ENCODE data around the gene BATF.

The BATF gene

DNA sequence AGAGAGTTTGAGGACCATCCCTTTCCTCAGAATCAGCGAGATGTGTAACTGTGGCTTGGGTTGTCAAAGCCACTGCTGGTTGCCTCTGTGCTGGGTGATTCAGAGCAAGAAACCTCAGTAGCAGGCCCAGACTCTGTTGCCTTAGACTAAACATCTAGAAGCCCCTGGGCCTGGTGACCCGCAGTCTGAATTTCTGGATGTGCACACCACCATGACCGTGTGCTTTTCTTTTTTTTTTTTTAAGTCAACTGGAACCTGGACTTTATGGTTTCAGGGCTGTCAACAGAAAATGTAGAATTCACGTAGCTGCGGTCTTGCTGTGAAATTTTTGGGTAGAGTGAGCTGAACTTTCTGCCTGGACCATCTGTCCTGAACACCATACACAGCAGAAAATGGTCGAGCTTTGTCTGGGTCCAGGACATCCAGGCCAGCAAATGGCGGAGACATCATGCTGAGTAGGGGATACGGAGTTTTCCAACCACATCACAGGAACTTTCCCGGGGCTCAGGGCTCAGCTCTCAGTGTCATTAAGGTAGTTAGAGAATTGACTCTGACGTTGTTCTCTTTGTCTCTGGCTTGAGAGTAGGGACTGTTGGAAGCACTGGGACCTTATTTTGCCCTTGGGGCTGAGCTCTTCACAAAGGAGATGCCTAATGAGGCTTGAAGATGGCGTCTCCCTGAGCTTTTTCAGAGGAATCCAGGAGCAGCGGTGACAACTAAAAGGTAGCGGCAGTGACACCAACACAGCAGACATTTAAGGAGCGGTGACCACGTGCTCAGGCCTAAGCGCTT lies 23.0 kb upstream of the BATF start:
- no peak overlapping the region for H3K4me3 ChIP-seq (replicated peaks; ENCODE audit: low read depth, low read length)
- no peak for DNase-seq (ENCODE audit: extremely low read depth, low read depth)
- TF ChIP-seq, protein P1, sequence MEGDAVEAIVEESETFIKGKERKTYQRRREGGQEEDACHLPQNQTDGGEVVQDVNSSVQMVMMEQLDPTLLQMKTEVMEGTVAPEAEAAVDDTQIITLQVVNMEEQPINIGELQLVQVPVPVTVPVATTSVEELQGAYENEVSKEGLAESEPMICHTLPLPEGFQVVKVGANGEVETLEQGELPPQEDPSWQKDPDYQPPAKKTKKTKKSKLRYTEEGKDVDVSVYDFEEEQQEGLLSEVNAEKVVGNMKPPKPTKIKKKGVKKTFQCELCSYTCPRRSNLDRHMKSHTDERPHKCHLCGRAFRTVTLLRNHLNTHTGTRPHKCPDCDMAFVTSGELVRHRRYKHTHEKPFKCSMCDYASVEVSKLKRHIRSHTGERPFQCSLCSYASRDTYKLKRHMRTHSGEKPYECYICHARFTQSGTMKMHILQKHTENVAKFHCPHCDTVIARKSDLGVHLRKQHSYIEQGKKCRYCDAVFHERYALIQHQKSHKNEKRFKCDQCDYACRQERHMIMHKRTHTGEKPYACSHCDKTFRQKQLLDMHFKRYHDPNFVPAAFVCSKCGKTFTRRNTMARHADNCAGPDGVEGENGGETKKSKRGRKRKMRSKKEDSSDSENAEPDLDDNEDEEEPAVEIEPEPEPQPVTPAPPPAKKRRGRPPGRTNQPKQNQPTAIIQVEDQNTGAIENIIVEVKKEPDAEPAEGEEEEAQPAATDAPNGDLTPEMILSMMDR (IDR thresholded peaks at IDR 0.05; ENCODE audit: low read depth, low read length, missing control alignments), result no peak

DNA sequence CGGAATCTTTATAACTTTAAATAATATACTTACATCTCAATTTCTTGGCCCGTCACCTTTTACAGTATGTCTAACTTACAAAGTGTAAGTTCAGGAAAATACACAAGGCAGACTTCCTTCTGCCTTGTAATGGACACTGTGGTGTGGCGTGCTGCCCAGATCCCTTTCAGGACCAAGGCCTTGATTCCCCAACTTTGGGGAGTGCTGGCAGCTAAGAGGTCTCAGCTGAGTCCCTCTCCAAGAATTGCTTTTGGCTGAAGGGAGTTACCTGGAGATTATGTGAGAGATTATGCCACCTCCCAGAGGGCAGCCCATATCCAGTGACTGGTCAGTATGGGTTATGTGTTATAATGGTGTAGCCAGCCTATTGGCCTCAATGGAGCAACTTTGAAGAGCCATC lies 21.2 kb upstream of the BATF start:
- TF ChIP-seq, protein P1 (IDR thresholded peaks at IDR 0.05; ENCODE audit: low read depth, low read length, missing control alignments), result no peak
- DNase-seq (ENCODE audit: extremely low read depth, low read depth), result no peak
- no peak overlapping the region for H3K4me3 ChIP-seq (replicated peaks; ENCODE audit: low read depth, low read length)

DNA sequence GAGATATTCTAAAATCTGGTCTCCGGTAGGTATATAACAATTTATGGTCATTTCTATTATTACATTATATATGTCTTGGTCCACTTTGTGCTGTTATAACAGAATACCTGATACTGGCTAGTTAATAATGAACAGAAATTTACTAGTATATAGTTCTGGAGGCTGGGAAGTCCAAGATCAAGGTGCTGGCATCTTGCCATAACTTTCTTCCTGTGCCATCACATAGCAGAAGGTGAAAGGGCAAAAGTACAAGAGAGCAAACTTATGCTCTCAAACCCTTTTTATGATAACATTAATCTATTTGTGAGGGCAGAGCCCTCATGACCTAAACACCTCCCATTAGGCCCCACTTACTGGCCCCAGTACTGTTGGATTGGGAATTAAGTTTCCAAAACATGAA lies 17.9 kb upstream of the BATF start:
- TF ChIP-seq, protein P1 (IDR thresholded peaks at IDR 0.05; ENCODE audit: low read depth, low read length, missing control alignments), result no peak
- DNase-seq (ENCODE audit: extremely low read depth, low read depth), result no peak
- H3K4me3 ChIP-seq (replicated peaks; ENCODE audit: low read depth, low read length), result no peak overlapping the region

DNA sequence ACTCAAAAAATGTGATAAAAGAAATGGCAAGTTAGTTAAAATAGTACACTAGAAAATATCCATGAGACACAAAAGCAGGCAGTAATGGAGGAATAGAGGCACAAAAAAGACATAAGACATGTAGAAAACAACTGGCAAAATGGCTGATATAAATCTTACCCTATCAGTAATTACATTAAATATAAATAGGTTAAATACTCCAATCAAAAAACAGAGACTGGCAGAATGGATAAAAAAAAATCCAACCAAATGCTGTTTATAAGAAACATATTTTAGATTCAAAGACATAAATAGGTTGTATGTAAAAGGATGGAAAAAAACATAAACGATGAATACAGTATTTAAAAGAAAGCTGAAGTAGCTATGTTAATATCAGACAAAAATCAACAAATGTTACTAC lies 15.3 kb upstream of the BATF start:
- TF ChIP-seq, protein P1 (IDR thresholded peaks at IDR 0.05; ENCODE audit: low read depth, low read length, missing control alignments), result no peak
- no peak overlapping the region for H3K4me3 ChIP-seq (replicated peaks; ENCODE audit: low read depth, low read length)
- DNase-seq (ENCODE audit: extremely low read depth, low read depth), result no peak

DNA sequence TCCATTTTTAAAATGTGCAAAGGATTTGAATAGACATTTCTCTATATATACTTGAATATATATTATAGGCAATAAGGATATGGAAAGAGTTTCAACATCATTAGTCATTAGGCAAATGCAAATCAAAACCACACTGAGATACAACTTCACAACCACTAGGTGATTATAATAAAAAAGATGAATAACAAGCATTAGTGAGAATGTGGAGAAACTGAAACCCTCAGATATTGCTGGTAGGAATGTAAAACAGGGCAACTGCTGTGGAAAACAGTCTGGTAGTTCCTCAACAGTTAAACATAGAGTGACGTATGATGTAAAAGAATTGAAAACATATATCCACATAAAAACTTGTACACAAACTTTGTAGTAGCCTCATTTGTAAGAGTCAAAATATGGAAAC lies 11.7 kb upstream of the BATF start:
- TF ChIP-seq, protein P1 (IDR thresholded peaks at IDR 0.05; ENCODE audit: low read depth, low read length, missing control alignments), result no peak
- H3K4me3 ChIP-seq (replicated peaks; ENCODE audit: low read depth, low read length), result no peak overlapping the region
- no peak for DNase-seq (ENCODE audit: extremely low read depth, low read depth)

DNA sequence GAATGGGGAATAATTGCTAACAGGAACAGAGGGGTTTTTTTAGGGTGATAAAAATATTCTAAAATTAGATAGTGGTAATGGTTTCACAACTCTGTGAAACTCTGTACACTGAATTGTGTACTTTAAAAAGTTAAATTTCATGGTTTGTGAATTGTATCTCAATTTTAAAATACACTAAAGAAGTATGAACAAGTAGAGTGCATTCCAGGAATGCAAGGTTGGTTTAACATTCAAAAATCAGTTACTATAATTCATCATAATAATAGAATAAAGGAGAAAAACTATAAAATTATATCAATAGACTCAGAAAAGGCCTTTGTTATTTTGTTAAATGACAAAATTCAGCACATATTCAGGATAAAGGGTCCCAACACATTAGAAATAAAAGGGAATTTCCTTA lies 11.1 kb upstream of the BATF start:
- TF ChIP-seq, protein P1 (IDR thresholded peaks at IDR 0.05; ENCODE audit: low read depth, low read length, missing control alignments), result no peak
- H3K4me3 ChIP-seq (replicated peaks; ENCODE audit: low read depth, low read length), result no peak overlapping the region
- DNase-seq (ENCODE audit: extremely low read depth, low read depth), result no peak

Measured in HFF-Myc (cell line).